ENCODE results near the gene RPL23. TPM values are rescaled to one million over a fixed set of nuclear protein-coding genes. Genes with fewer than 3 reads are reported as not detected.

Gene RPL23
- polyA plus RNA-seq, 1 of the 3 experiments (the other 2 are of a cell fraction): 2,658 TPM

- DNase-seq: no peak
- no peak overlapping the region for H3K9ac ChIP-seq
- WGBS (ENCODE audit: low lambda C conversion rate): 63% methylated on average over 5 of the region's 5 CpGs
- H3K27me3 ChIP-seq (ENCODE audit: insufficient read depth): no peaks in the 10 kb centered on the region
- CTCF ChIA-PET: interaction anchor here (1.6 kb wide), 1 partner anchor 12 kb away, joined by 5 read pairs; the partner anchor contains the start of gene LASP1
- no peak overlapping the region for H3K27ac ChIP-seq (ENCODE audit: low read depth in 2 of 2, low read length in 1 of 2)
- H3F3A ChIP-seq (replicated peaks; ENCODE audit: insufficient read depth): peaks cover 27% of the 10 kb centered on the region
- POLR2A ChIA-PET: no interaction called here
- no peaks in the 10 kb centered on the region for H3K9me3 ChIP-seq
- TF ChIP-seq TCF12 (IDR thresholded peaks at IDR 0.05): no peak
- no peak for TF ChIP-seq RCOR1 (IDR thresholded peaks at IDR 0.05; ENCODE audit: low read length)
- TF ChIP-seq RAD21 (IDR thresholded peaks at IDR 0.05; ENCODE audit: low read length): no peak
- TF ChIP-seq USF2 (IDR thresholded peaks at IDR 0.05; ENCODE audit: borderline replicate concordance, low read depth, low read length): no peak
- no peak for TF ChIP-seq MAX (IDR thresholded peaks at IDR 0.05; ENCODE audit: low read depth)
- no peak for TF ChIP-seq FOSL2 (IDR thresholded peaks at IDR 0.05; ENCODE audit: borderline replicate concordance, low read depth)
- no peak for TF ChIP-seq FOXJ3 (CRISPR knock-in tag; IDR thresholded peaks at IDR 0.05)
- no peak for TF ChIP-seq SMC3 (IDR thresholded peaks at IDR 0.05; ENCODE audit: low read depth, low read length)
- TF ChIP-seq GABPA (IDR thresholded peaks at IDR 0.05; ENCODE audit: low read depth): no peak
- TF ChIP-seq ELF1 (IDR thresholded peaks at IDR 0.05): no peak
- no peak for TF ChIP-seq EZH2phosphoT487 (IDR thresholded peaks at IDR 0.05; ENCODE audit: borderline replicate concordance, low read depth)
- TF ChIP-seq IRF3 (IDR thresholded peaks at IDR 0.05; ENCODE audit: low read depth, low read length): no peak
- no peak for TF ChIP-seq GATA2 (CRISPR knock-in tag; IDR thresholded peaks at IDR 0.05)
- no peak for TF ChIP-seq JUND (IDR thresholded peaks at IDR 0.05)
- TF ChIP-seq CTCF (IDR thresholded peaks at IDR 0.05): no peak
- no peak for TF ChIP-seq TAF1 (IDR thresholded peaks at IDR 0.05; ENCODE audit: borderline replicate concordance, low read depth, low read length)
- no peak for TF ChIP-seq PBX3 (IDR thresholded peaks at IDR 0.05)
- no peak for TF ChIP-seq TEAD4 (IDR thresholded peaks at IDR 0.05; ENCODE audit: borderline replicate concordance, insufficient read depth)
- peaks cover 4 to 8% of the 10 kb centered on the region in 2 experiments; a peak in 1 of 4 replicates for H3K4me1 ChIP-seq (ENCODE audit: control insufficient read depth in 1 of 2, insufficient read depth in 2 of 2, low read depth in 1 of 2, low read length in 1 of 2)
- H3K36me3 ChIP-seq (replicated peaks in 1 of 2; ENCODE audit: control insufficient read depth in 1 of 2, insufficient read depth in 2 of 2, low read length in 1 of 2): peaks cover 3 to 9% of the 10 kb centered on the region in 2 experiments
- H3K9me2 ChIP-seq: no peaks in the 10 kb centered on the region
- no peak overlapping the region for H2AFZ ChIP-seq (ENCODE audit: low read depth)
- peaks cover 8% of the 10 kb centered on the region for H4K20me1 ChIP-seq (ENCODE audit: insufficient read depth)
- H3K79me2 ChIP-seq (ENCODE audit: insufficient read depth): peaks cover 13% of the 10 kb centered on the region
- no peak overlapping the region for H3K4me2 ChIP-seq
- H3K4me3 ChIP-seq (ENCODE audit: low read depth in 2 of 2, low read length in 1 of 2): no peak overlapping the region
These were observed 3.8 kb upstream of the RPL23 start for GRCh38 chr17:38857271-38857670.
